K562 (cell line): ENCODE data around the gene RUNDC3A. TPM values are rescaled to one million over a fixed set of nuclear protein-coding genes. Genes with fewer than 3 reads are reported as not detected.

Source experiments
- ATF1 ChIP-seq, 2 experiments: fragments of 450-650 bp in 1 of 2; IDR thresholded peaks; 2 replicates each; pipeline ENCODE4 v1.6.1; 2016; ENCODE audit warnings: missing compliant biosample characterization in 1 of 2, missing genetic modification characterization in 1 of 2
- C11orf30 ChIP-seq: fragments of 450-650 bp; IDR thresholded peaks from 2 replicates; pipeline ENCODE4 v1.6.1; 2016; ENCODE audit warnings: low read depth, mild to moderate bottlenecking
- CCNT2 ChIP-seq: IDR thresholded peaks from 2 replicates; pipeline ENCODE4 v1.6.1; 2011; ENCODE audit warnings: borderline replicate concordance, low read depth, mild to moderate bottlenecking, moderate library complexity, mixed read lengths, low read length; ENCODE audit not compliant: insufficient read length; ENCODE audit errors: extremely low read depth
- ELF2 ChIP-seq: fragments of 250-450 bp; sonication (Bioruptor Pico); IDR thresholded peaks from 2 replicates; pipeline ENCODE4 v1.5.0; 2021; ENCODE audit warnings: mild to moderate bottlenecking
- FOSL1 ChIP-seq: fragments of 200-800 bp; sonication (Bioruptor generic); conservative IDR thresholded peaks from 2 replicates; pipeline ENCODE4 v1.6.1; 2016; ENCODE audit warnings: missing genetic modification characterization, missing compliant biosample characterization
- GABPA ChIP-seq: fragments of 200-800 bp; sonication (Bioruptor generic); conservative IDR thresholded peaks from 2 replicates; pipeline ENCODE4 v1.6.1; 2016; ENCODE audit warnings: low read depth, missing genetic modification characterization, missing compliant biosample characterization
- HDAC2 ChIP-seq: fragments of 450-650 bp; IDR thresholded peaks from 2 replicates; pipeline ENCODE4 v1.6.1; 2016; ENCODE audit warnings: mild to moderate bottlenecking
- HNRNPK ChIP-seq: fragments of 200-400 bp; formaldehyde crosslinking; IDR thresholded peaks from one replicate; pipeline ENCODE4 v1.6.1; 2018; ENCODE audit warnings: mild to moderate bottlenecking, low read depth, low read length; ENCODE audit not compliant: poor library complexity, severe bottlenecking
- JUN ChIP-seq, 2 experiments: sonication (generic) in 1 of 2; formaldehyde crosslinking in 1 of 2; IDR thresholded peaks; 2 replicates each; pipeline versions ENCODE4 v1.6.1 to v1.8.0; 2012 to 2022; ENCODE audit warnings: borderline replicate concordance in 2 of 2, mild to moderate bottlenecking in 2 of 2, improper control_type of control experiment in 1 of 2, low read depth in 1 of 2, low read length in 1 of 2, missing genetic modification reagents in 1 of 2
- KDM1A ChIP-seq, 2 experiments: fragments of 450-650 bp; IDR thresholded peaks; 2 replicates each; pipeline ENCODE4 v1.6.1; 2016; ENCODE audit warnings: mild to moderate bottlenecking in 2 of 2
- NEUROD1 ChIP-seq: fragments of 150-350 bp; IDR thresholded peaks from 2 replicates; pipeline ENCODE4 v1.6.1; 2014; ENCODE audit warnings: borderline replicate concordance, low read length, low read depth; ENCODE audit not compliant: partially characterized antibody
- NFYB ChIP-seq: IDR thresholded peaks from 2 replicates; pipeline ENCODE4 v1.6.1; 2011; ENCODE audit warnings: mild to moderate bottlenecking, moderate library complexity; ENCODE audit not compliant: insufficient read length; ENCODE audit errors: extremely low read depth
- SRSF7 ChIP-seq: fragments of 200-400 bp; formaldehyde crosslinking; optimal IDR thresholded peaks from 2 replicates; pipeline ENCODE3; 2017; ENCODE audit warnings: mild to moderate bottlenecking, low read depth, low read length
- TEAD4 ChIP-seq, 2 experiments: sonication (generic) in 1 of 2; formaldehyde crosslinking in 1 of 2; IDR thresholded peaks; 2 replicates each; pipeline versions ENCODE4 v1.6.1 to v1.8.0; 2012 to 2022; ENCODE audit warnings: borderline replicate concordance in 1 of 2, inconsistent platforms in 1 of 2, low read length in 1 of 2, mild to moderate bottlenecking in 1 of 2, missing genetic modification reagents in 1 of 2
- WHSC1 ChIP-seq: IDR thresholded peaks from one replicate; pipeline ENCODE4 v1.6.1; 2012; ENCODE audit warnings: low read length, control low read depth, inconsistent platforms
- polyA plus RNA-seq, 8 experiments: library from polyadenylated mRNA; depleted of rRNA in 4 of 8; stranded (reverse) in 5 of 8; unstranded in 3 of 8; fragments of >200 nt; fragmentation: Nextera tagmentation in 2 of 8; fragmentation: Illumina TruSeq in 1 of 8; extraction: Ambion mirVana in 2 of 8; extraction: Trizol in 1 of 8; gene quantifications; 2 replicates each; pipeline versions ENCODE4 v1.2.1 to v1.2.3, GENCODE V29; 2011 to 2014; ENCODE audit warnings: inconsistent platforms in 1 of 8, missing spikeins in 1 of 8
- total RNA-seq, 7 experiments: library from RNA; depleted of rRNA in 6 of 7; stranded (reverse); fragments of >200 nt in 6 of 7; fragmentation: Illumina TruSeq in 2 of 7; extraction: Trizol in 2 of 7; gene quantifications; 2 replicates each; pipeline versions ENCODE4 v1.2.1 to v1.2.3, GENCODE V29; 2011 to 2021; ENCODE audit warnings: low replicate concordance in 1 of 7
- TF ChIP-seq, protein P1 (sequence below): fragments of 450-650 bp; IDR thresholded peaks from 2 replicates; pipeline ENCODE4 v1.6.1; 2016; ENCODE audit warnings: borderline replicate concordance
- TF ChIP-seq, protein P2 (sequence below): sonication (generic); IDR thresholded peaks from 2 replicates; pipeline ENCODE4 v1.6.1; 2016
- TF ChIP-seq, protein P3 (sequence below), 2 experiments: IDR thresholded peaks; 2 replicates each; pipeline ENCODE4 v1.6.1; 2011; ENCODE audit warnings: borderline replicate concordance in 1 of 2, control low read depth in 1 of 2, low read depth in 1 of 2, low read length in 1 of 2, mild to moderate bottlenecking in 1 of 2, mixed read lengths in 1 of 2, moderate library complexity in 1 of 2; ENCODE audit not compliant: insufficient read depth in 1 of 2, insufficient read length in 1 of 2, poor library complexity in 1 of 2, severe bottlenecking in 1 of 2; ENCODE audit errors: extremely low read depth in 1 of 2
- TF ChIP-seq, protein P4 (sequence below): sonication (generic); formaldehyde crosslinking; IDR thresholded peaks from 2 replicates; pipeline ENCODE4 v1.8.1; 2023; ENCODE audit warnings: mild to moderate bottlenecking, missing genetic modification reagents

The RUNDC3A gene
- total and polyA plus RNA-seq, 9 of the 15 experiments (the other 6 are each of a cell fraction or from before 2014, with no cell fraction given): not detected

DNA sequence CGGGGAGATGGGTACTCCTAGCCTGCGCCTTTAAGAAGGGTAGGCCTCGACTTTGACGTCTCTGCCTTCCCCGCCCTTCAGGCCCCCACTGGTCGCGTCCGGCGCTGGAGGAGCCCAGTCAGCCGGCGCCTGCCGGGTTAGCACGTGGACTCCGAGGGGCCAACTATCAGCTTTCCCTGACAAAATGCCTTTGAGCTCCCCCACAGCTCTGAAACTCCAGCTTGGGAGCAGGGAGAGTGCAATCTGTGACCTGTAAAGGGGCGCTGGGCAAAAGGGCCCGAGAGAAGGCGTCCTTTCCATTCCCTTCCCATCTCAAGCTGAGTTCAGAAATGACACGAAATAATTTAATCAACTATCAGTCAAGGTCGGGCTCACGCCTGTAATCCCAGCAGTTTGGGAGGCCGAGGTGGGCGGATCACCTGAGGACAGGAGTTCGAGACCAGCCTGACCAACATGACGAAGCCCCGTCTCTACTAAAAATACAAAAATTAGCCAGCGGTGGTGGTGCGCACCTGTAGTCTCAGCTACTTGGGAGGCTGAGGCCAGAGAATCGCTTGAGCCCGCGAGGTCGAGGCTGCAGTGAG is 18.6 kb downstream of the RUNDC3A start (continued):
- TF ChIP-seq, protein P1, sequence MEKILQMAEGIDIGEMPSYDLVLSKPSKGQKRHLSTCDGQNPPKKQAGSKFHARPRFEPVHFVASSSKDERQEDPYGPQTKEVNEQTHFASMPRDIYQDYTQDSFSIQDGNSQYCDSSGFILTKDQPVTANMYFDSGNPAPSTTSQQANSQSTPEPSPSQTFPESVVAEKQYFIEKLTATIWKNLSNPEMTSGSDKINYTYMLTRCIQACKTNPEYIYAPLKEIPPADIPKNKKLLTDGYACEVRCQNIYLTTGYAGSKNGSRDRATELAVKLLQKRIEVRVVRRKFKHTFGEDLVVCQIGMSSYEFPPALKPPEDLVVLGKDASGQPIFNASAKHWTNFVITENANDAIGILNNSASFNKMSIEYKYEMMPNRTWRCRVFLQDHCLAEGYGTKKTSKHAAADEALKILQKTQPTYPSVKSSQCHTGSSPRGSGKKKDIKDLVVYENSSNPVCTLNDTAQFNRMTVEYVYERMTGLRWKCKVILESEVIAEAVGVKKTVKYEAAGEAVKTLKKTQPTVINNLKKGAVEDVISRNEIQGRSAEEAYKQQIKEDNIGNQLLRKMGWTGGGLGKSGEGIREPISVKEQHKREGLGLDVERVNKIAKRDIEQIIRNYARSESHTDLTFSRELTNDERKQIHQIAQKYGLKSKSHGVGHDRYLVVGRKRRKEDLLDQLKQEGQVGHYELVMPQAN: peak; percentile 65; the same call in 1 of the 2 replicates
- no peak for TF ChIP-seq C11orf30
- TF ChIP-seq ATF1 (CRISPR knock-in tag; IDR thresholded peaks at IDR 0.05): no peak
- TF ChIP-seq ATF1 (tag; IDR thresholded peaks at IDR 0.05): peak; percentile 65
- peak; percentile 93 for TF ChIP-seq CCNT2
- TF ChIP-seq, protein P2, sequence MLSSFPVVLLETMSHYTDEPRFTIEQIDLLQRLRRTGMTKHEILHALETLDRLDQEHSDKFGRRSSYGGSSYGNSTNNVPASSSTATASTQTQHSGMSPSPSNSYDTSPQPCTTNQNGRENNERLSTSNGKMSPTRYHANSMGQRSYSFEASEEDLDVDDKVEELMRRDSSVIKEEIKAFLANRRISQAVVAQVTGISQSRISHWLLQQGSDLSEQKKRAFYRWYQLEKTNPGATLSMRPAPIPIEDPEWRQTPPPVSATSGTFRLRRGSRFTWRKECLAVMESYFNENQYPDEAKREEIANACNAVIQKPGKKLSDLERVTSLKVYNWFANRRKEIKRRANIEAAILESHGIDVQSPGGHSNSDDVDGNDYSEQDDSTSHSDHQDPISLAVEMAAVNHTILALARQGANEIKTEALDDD: no peak
- no peak for TF ChIP-seq WHSC1
- TF ChIP-seq TEAD4 (IDR thresholded peaks at IDR 0.05; ENCODE audit: low read length): peak; percentile 47; the same call in 1 of the 2 replicates
- TF ChIP-seq TEAD4 (CRISPR knock-in tag; IDR thresholded peaks at IDR 0.05; ENCODE audit: borderline replicate concordance): no peak
- TF ChIP-seq FOSL1 (tag): no peak
- no peak for TF ChIP-seq ELF2 (CRISPR knock-in tag)
- TF ChIP-seq NFYB: peak; percentile 21
- no peak for TF ChIP-seq GABPA (tag)
- no peak for TF ChIP-seq HNRNPK
- peak; percentile 90 for TF ChIP-seq NEUROD1
- TF ChIP-seq SRSF7: no peak
- 0 out of 2 replicates have a peak, but pooled peaks have one; percentile 12 for TF ChIP-seq HDAC2
- TF ChIP-seq, protein P3, sequence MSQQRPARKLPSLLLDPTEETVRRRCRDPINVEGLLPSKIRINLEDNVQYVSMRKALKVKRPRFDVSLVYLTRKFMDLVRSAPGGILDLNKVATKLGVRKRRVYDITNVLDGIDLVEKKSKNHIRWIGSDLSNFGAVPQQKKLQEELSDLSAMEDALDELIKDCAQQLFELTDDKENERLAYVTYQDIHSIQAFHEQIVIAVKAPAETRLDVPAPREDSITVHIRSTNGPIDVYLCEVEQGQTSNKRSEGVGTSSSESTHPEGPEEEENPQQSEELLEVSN (IDR thresholded peaks at IDR 0.05; ENCODE audit: borderline replicate concordance in 1 of 2, extremely low read depth in 1 of 2, insufficient read depth in 1 of 2, insufficient read length in 1 of 2, low read depth in 1 of 2, low read length in 1 of 2, poor library complexity in 1 of 2, severe bottlenecking in 1 of 2): peak; percentile 82 to 96
- TF ChIP-seq, protein P4, sequence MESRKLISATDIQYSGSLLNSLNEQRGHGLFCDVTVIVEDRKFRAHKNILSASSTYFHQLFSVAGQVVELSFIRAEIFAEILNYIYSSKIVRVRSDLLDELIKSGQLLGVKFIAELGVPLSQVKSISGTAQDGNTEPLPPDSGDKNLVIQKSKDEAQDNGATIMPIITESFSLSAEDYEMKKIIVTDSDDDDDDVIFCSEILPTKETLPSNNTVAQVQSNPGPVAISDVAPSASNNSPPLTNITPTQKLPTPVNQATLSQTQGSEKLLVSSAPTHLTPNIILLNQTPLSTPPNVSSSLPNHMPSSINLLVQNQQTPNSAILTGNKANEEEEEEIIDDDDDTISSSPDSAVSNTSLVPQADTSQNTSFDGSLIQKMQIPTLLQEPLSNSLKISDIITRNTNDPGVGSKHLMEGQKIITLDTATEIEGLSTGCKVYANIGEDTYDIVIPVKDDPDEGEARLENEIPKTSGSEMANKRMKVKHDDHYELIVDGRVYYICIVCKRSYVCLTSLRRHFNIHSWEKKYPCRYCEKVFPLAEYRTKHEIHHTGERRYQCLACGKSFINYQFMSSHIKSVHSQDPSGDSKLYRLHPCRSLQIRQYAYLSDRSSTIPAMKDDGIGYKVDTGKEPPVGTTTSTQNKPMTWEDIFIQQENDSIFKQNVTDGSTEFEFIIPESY: peak; percentile 73; the same call in 1 of the 2 replicates
- TF ChIP-seq JUN (IDR thresholded peaks at IDR 0.05; ENCODE audit: borderline replicate concordance, low read depth, low read length): peak; percentile 67; the same call in 1 of the 2 replicates
- TF ChIP-seq JUN (CRISPR knock-in tag; IDR thresholded peaks at IDR 0.05; ENCODE audit: borderline replicate concordance): no peak
- TF ChIP-seq KDM1A (IDR thresholded peaks at IDR 0.05): peak; percentile 28 to 58; a peak in 2 of 4 replicates
